ENCODE data around the gene PIP4K2A. TPM values are rescaled to one million over a fixed set of nuclear protein-coding genes. Genes with fewer than 3 reads are reported as not detected.
A peak's percentile ranks its signal among the peaks of the same experiment; 100 is the strongest.

The PIP4K2A gene
- total and polyA plus RNA-seq, 9 donors: 4.3 to 85.6 (median 18.4) TPM

DNA sequence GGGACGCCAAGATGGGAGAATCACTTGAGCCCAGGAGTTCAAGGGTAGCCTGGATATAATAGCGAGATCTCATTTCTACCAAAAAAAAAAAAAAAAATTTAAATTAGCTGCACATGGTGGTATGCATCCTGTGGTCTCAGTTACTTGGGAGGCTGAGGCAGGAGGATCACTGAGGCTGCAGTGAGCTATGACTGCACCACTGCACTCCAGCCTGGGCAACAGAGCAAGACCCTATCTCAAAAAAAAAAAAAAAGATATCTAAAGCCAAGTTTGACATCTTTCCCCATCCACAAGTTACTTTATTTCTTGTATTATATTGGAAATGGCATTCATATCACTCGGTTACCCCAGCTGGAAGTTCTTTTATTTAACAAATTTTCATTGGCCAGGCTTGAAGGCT, 3.4 kb upstream of the PIP4K2A start:
- WGBS, 3 donors: 75 to 86% (median 84%) methylated on average over 3 of the region's 3 CpGs
- Histone ChIP-seq H3K27me3 (no peaks in the 10 kb centered on the region), H3K4me3 (no peak overlapping the region), H3K9me3 (no peaks in the 10 kb centered on the region), H3K4me1 (ENCODE audit: insufficient read depth) (no peaks in the 10 kb centered on the region), H3K36me3 (no peaks in the 10 kb centered on the region), H3K27ac (no peak overlapping the region)
- no peak for DNase-seq
- intact Hi-C loops (cut with DNase I): loop anchor here in 1 of 4 donors (10.0 kb wide), 1 partner anchor 123 kb away; no protein-coding TSS in a partner anchor
- no peak for TF ChIP-seq POLR2A (IDR thresholded peaks at IDR 0.05)
- TF ChIP-seq, protein P1, sequence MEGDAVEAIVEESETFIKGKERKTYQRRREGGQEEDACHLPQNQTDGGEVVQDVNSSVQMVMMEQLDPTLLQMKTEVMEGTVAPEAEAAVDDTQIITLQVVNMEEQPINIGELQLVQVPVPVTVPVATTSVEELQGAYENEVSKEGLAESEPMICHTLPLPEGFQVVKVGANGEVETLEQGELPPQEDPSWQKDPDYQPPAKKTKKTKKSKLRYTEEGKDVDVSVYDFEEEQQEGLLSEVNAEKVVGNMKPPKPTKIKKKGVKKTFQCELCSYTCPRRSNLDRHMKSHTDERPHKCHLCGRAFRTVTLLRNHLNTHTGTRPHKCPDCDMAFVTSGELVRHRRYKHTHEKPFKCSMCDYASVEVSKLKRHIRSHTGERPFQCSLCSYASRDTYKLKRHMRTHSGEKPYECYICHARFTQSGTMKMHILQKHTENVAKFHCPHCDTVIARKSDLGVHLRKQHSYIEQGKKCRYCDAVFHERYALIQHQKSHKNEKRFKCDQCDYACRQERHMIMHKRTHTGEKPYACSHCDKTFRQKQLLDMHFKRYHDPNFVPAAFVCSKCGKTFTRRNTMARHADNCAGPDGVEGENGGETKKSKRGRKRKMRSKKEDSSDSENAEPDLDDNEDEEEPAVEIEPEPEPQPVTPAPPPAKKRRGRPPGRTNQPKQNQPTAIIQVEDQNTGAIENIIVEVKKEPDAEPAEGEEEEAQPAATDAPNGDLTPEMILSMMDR (IDR thresholded peaks at IDR 0.05): no peak
- no peak for TF ChIP-seq EP300 (IDR thresholded peaks at IDR 0.05)

DNA sequence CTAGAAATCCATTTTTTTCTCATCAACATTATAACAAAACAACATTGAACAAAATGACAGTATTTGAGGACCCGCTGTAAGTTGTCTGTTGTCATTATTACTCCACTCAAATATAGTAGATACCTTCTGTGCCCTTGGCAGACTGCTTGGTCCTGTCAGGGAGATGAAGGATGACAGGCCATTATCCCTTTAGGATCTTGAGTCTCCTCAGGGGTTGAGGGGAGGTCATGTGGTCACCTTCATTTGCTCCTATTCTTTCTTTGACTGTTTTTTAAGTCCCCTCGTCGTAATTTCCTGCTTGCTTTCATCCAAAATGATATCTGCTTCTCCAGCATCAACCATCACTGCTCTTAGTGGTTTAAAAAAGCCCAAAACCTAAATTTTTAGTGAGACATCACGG, 2.6 kb upstream of the PIP4K2A start:
- 70 to 74% (median 72%) methylated on average over 4 of the region's 4 CpGs for WGBS, 3 donors
- Histone ChIP-seq H3K4me3 (no peak overlapping the region), H3K27ac (no peak overlapping the region), H3K36me3 (no peaks in the 10 kb centered on the region), H3K4me1 (ENCODE audit: insufficient read depth) (no peaks in the 10 kb centered on the region), H3K9me3 (no peaks in the 10 kb centered on the region), H3K27me3 (no peaks in the 10 kb centered on the region)
- TF ChIP-seq POLR2A (IDR thresholded peaks at IDR 0.05): no peak
- DNase-seq: no peak
- intact Hi-C loops (cut with DNase I): loop anchor here in 1 of 4 donors (10.0 kb wide), 1 partner anchor 122 kb away; no protein-coding TSS in a partner anchor

DNA sequence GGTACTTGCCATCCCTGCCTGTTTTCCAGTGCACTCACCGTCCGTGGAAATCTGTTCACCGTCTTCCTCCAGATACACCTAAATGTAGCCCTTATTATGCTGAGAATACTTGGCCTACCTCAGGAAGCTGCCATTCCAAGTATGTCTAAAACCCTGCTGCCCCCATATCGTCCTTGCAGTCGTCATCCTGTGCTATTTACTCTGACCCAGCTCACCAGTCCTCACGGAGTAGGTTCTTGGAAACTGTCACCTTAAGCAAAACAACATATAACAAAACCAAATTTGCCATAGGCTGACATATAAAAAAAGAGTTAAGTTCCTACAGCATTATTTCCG, 880 bp upstream of the PIP4K2A start:
- no peak for DNase-seq
- TF ChIP-seq EP300 (IDR thresholded peaks at IDR 0.05): no peak
- TF ChIP-seq POLR2A (IDR thresholded peaks at IDR 0.05): no peak
- TF ChIP-seq, protein P1 (IDR thresholded peaks at IDR 0.05): no peak
- intact Hi-C loops (cut with DNase I): loop anchor here in 1 of 4 donors (10.0 kb wide), 1 partner anchor 120 kb away; no protein-coding TSS in a partner anchor
- Histone ChIP-seq H3K9me3 (no peaks in the 10 kb centered on the region), H3K36me3 (no peaks in the 10 kb centered on the region), H3K27ac (no peak overlapping the region), H3K4me3 (no peak overlapping the region), H3K27me3 (no peaks in the 10 kb centered on the region), H3K4me1 (ENCODE audit: insufficient read depth) (no peaks in the 10 kb centered on the region)
- WGBS, 3 donors: 68 to 76% (median 69%) methylated on average over 7 of the region's 7 CpGs

DNA sequence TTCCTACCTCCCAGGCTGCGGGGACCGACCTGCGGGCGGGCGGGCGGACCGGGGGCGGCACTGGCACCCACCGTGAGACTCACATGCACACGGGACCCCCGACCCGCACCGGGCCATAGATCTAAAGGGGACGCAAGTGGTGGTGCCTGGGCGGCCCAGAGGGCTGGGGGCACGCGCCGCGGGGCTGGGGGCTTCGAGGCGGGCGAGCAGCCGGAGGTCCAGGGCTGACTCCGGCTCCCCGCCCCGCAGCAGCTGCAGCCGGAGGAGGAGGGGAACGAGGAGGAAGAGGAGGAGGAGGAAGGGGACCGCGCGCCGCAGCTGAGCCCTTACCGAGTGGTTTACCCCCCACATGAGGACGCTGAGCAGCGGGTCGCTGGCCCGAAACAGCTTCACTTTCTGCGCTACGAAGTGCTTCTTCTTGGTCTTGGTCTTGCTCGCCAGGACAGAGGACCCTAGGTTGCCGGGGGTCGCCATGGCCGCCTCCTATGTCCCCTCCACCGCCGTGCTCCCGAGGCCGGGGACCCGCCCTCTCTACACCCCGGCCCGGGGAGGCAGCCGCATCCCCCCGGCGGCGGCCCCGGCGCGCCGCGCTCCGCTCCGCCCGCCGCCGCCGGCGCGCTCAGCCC, 412 bp downstream of the PIP4K2A start:
- intact Hi-C loops (cut with DNase I): loop anchor here in 1 of 4 donors (10.0 kb wide), 1 partner anchor 119 kb away; no protein-coding TSS in a partner anchor
- no peaks in the 10 kb centered on the region for H3K9me3 ChIP-seq
- H3K4me1 ChIP-seq (ENCODE audit: insufficient read depth): no peaks in the 10 kb centered on the region
- DNase-seq: peak in 3 of 5 donors; percentile 10 to 27 (median 23)
- no peaks in the 10 kb centered on the region for H3K36me3 ChIP-seq
- H3K27ac ChIP-seq: peak overlapping the region in 1 of 2 donors; percentile 25
- TF ChIP-seq POLR2A (IDR thresholded peaks at IDR 0.05) (no peak), EP300 (IDR thresholded peaks at IDR 0.05) (no peak)
- TF ChIP-seq, protein P1 (IDR thresholded peaks at IDR 0.05): no peak
- H3K27me3 ChIP-seq: no peaks in the 10 kb centered on the region
- 0 to 2% (median 1%) methylated on average over 54 to 67 of the region's 67 CpGs for WGBS, 3 donors
- H3K4me3 ChIP-seq: peak overlapping the region; percentile 95
